Activated CD8-positive, alpha-beta memory T cell treated with anti-CD3 and anti-CD28 coated beads for 1 hour (primary cell): ENCODE data around the gene TSEN34.
"Not testable (repeated sequence)": the region's sequence is repeated elsewhere in the genome, so short reads cannot be mapped to it uniquely, and the experiment has no call there.

Source experiments
- DNase-seq, 2 donors: peaks; one replicate each; pipeline ENCODE4 v3.0.0-alpha.2; 2020; ENCODE audit warnings: low read depth in 1 of 2; ENCODE audit errors: extremely low read depth in 1 of 2

Gene TSEN34

GRCh38 chr19:54230031-54230430, 38.9 kb downstream of the TSEN34 start:
- no peak for DNase-seq

DNA sequence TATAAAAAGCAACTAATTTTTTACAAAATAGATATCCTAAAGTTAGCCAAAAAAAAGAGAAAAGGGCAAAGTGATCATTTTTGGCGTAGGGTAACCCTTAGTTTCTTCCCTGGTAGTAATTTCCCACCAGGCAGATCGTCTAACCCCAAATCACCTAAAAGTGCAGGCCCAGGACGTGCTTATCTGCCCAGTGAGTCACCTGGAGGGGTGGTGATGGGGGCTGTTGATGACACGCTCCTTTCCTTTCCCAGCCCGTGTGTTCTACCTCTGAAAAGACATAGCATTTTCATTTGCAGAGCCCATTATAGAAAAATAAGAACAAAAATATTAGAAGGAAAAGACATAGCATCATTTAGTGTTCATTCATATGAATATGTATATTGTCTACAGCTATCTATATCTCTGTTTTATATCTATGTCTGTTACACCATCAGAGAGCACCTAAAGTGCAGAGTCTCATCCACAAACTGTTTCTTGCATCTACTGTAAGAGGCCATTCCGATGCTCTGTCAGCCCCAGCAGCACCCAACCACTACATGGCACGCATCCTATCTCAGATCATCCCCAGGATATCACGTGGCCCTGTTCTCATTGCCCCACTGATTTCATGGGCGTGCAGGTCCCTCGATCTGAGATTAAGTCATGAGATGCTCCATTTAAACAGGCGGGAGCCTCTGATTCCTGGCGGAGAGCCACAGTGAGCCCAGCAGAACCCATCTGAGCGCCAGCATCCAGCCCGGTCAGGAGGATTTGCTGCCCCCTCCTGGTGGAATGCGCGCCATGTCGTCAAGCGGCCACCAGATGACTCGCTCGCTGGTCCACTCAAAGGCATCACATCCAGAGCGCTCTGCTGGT, 40.2 kb downstream of the TSEN34 start:
- DNase-seq = peak; percentile 70 to 80

- DNase-seq = no peak
Observed at GRCh38 chr19:54233941-54234340, 42.8 kb downstream of the TSEN34 start.

GRCh38 chr19:54239491-54240371, 48.6 kb downstream of the TSEN34 start:
- not testable (repeated sequence) for DNase-seq

GRCh38 chr19:54240372-54241336, 49.5 kb downstream of the TSEN34 start:
- not testable (repeated sequence) for DNase-seq

DNA sequence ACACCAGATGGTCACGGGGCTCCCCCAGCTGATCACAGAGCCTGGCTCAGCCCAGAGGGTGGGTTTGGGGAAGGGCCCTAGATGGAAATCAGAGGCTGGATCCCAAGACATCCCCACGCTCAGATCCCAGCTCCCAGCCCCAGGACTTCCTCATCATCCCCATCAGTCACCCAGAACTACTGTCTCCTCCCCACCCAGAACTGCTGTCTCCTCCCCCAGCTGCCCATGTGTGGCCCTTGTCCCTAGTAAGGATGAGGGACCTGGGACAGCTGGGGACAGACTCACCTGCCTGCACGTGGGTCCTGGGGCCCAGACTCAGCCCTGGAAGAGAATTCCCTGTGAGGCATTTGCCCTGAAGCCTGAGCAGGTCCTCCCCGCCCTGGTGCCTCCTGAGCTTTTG, 51.1 kb downstream of the TSEN34 start:
- not testable (repeated sequence) for DNase-seq

DNA sequence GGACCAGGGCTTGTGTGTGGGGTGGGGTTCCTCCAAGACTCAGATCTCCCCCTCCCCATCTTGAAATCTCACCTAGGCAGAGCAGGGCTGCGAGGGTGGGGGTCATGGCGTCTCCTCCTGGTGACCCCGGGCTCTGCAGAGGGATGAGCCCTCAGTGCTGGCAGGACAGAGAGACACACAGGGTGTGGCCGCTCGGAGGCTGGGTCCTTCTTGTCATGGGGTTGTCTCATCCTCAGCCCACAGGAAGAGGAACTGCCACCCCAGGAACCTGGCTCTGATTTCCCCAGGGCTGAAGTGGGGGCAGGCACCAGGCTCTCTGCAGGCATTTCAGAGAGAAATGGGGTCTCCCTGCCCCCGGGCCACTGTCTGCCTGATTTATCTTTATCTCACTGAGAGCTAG, 51.5 kb downstream of the TSEN34 start, which contains the start of gene LILRA6:
TSS of gene LILRA6 (minus strand) at position 145 of the 400 bp plus-strand sequence.
- DNase-seq = not testable (repeated sequence)

DNA sequence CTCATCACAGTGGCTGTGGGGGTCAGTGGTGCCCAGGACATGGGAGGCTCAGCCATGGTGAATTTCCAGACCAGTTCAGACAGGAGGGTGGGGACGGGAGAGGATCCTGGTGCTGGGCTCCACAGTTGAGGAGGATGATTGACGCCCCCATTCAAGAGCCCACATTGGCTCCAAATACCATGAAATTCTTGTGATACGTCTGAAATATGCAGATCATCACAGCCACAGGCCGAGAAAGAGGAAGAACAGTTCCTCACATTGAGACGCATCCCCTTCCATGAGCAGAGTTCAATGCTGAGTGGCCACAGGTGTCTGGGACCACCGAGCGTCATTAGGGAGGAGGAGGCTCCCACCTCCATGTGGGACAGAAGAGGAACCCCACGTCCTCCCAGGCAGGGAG, 52.7 kb downstream of the TSEN34 start:
- DNase-seq = not testable (repeated sequence)
